Measurements from ENCODE around the gene DUSP2. TPM values are rescaled to one million over a fixed set of nuclear protein-coding genes. Genes with fewer than 3 reads are reported as not detected.

Gene DUSP2
- total and polyA plus RNA-seq, 2 donors (not counting 1 experiment from before 2014, with no cell fraction given), result 69.8 to 433 TPM

GRCh38 chr2:96157649-96158553 lies 12.7 kb upstream of the DUSP2 start:
- TF ChIP-seq EZH2 (IDR thresholded peaks at IDR 0.05; ENCODE audit: borderline replicate concordance, insufficient read depth, low read depth, low read length, poor library complexity, severe bottlenecking) (no peak), CTCF (IDR thresholded peaks at IDR 0.05) (no peak)
- Mint-ChIP-seq H3K9me3 (ENCODE audit: insufficient read depth) (peaks cover 2% of the 10 kb centered on the region), H3K27ac (peak overlapping the region; percentile 81), H3K27me3 (no peaks in the 10 kb centered on the region), H3K4me3 (peak overlapping the region; percentile 77), H3K4me1 (peaks cover 74% of the 10 kb centered on the region)
- no peaks in the 10 kb centered on the region for H3K79me2 ChIP-seq (ENCODE audit: control insufficient read depth, insufficient read depth, low read length)
- peak overlapping the region in 1 of 5 experiments; percentile 6 for H3K4me3 ChIP-seq (ENCODE audit: control extremely low read depth in 1 of 5, extremely low read depth in 1 of 5, insufficient read depth in 1 of 5, low read depth in 2 of 5, low read length in 4 of 5)
- ATAC-seq (ENCODE audit: low read depth) (peak; percentile 74), DNase-seq (peak; percentile 76)
- no peaks in the 10 kb centered on the region for H3K36me3 ChIP-seq (replicated peaks in 1 of 2; ENCODE audit: control extremely low read depth in 1 of 2, control insufficient read depth in 1 of 2, extremely low read depth in 1 of 2, insufficient read depth in 2 of 2, low read length in 1 of 2)
- H4K20me1 ChIP-seq (ENCODE audit: control insufficient read depth, insufficient read depth, low read length, poor library complexity, severe bottlenecking), result no peaks in the 10 kb centered on the region
- CTCF ChIA-PET, result interaction anchor here (0.9 to 4.1 kb wide), 8 partner anchors 9 to 107 kb away, joined by 3 to 36 read pairs (median 4); partner anchors contain the start of genes ASTL and DUSP2
- peak overlapping the region; percentile 42 to 44 for H3K27ac ChIP-seq (ENCODE audit: low read length in 2 of 2)
- 17% methylated on average over 11 of the region's 19 CpGs for WGBS (ENCODE audit: insufficient coverage)
- peaks cover 49 to 59% of the 10 kb centered on the region in 2 donors for H3K4me1 ChIP-seq (ENCODE audit: control insufficient read depth in 2 of 2, insufficient read depth in 2 of 2, low read length in 2 of 2)
- peaks cover 0 to 5% (median 0%) of the 10 kb centered on the region in 3 donors for H3K9me3 ChIP-seq (ENCODE audit: control extremely low read depth in 1 of 3, control insufficient read depth in 2 of 3, insufficient read depth in 1 of 3, low read length in 2 of 3)
- POLR2A ChIA-PET, result interaction anchor here (3.0 to 4.2 kb wide), 2 partner anchors 11 to 16 kb away, joined by 8 to 47 read pairs; partner anchors contain the start of gene DUSP2
- peak overlapping the region; percentile 69 for H3K4me2 ChIP-seq (replicated peaks; ENCODE audit: low read depth, low read length, poor library complexity, severe bottlenecking)
- H3K27me3 ChIP-seq (replicated peaks in 1 of 4; ENCODE audit: control extremely low read depth in 1 of 4, control insufficient read depth in 3 of 4, insufficient read depth in 4 of 4, low read length in 3 of 4), result no peaks in the 10 kb centered on the region
- intact Hi-C loops (cut with micrococcal nuclease), result loop anchor here (1.0 to 2.0 kb wide), 2 partner anchors 10 to 17 kb away; no protein-coding TSS in a partner anchor
- H3K9ac ChIP-seq (ENCODE audit: low read length), result no peak overlapping the region
- H2AFZ ChIP-seq (ENCODE audit: insufficient read depth, low read depth, low read length, poor library complexity, severe bottlenecking), result peak overlapping the region; percentile 46

Measured in B cell (primary cell).